ENCODE measurements around the gene AK4. TPM values are rescaled to one million over a fixed set of nuclear protein-coding genes. Genes with fewer than 3 reads are reported as not detected.
A peak's percentile ranks its signal among the peaks of the same experiment; 100 is the strongest.

The AK4 gene
- total and polyA plus RNA-seq, 2 experiments from 2014 or later, result 61.5 to 76.1 TPM

GRCh38 chr1:65250826-65251225 lies 102.8 kb downstream of the AK4 start:
- no peaks in the 10 kb centered on the region for H3K9me2 ChIP-seq (replicated peaks; ENCODE audit: insufficient read depth)
- TF ChIP-seq EZH2 (IDR thresholded peaks at IDR 0.05; ENCODE audit: borderline replicate concordance) (no peak), EZH2phosphoT487 (IDR thresholded peaks at IDR 0.05; ENCODE audit: low read depth, severe bottlenecking, unreplicated experiment) (no peak), CTCF (IDR thresholded peaks at IDR 0.05; ENCODE audit: poor library complexity) (no peak)
- H4K20me1 ChIP-seq (ENCODE audit: insufficient read depth, poor library complexity, severe bottlenecking), result no peaks in the 10 kb centered on the region
- H3K27ac ChIP-seq, result no peak overlapping the region
- peaks cover 3% of the 10 kb centered on the region for H3K79me2 ChIP-seq
- 86% methylated on average over 2 of the region's 2 CpGs for WGBS (ENCODE audit: low lambda C conversion rate, missing lambda C conversion rate)
- no peaks in the 10 kb centered on the region for H3K9me3 ChIP-seq (ENCODE audit: low read depth)
- H3K4me3 ChIP-seq, result no peak overlapping the region
- H3K27me3 ChIP-seq, result peaks cover 2% of the 10 kb centered on the region
- peaks cover 3% of the 10 kb centered on the region for H3K4me1 ChIP-seq (ENCODE audit: insufficient read depth)
- no peak overlapping the region for H2AFZ ChIP-seq
- no peak overlapping the region for H3K4me2 ChIP-seq
- H3K36me3 ChIP-seq (replicated peaks; ENCODE audit: insufficient read depth, low read depth), result no peaks in the 10 kb centered on the region
- DNase-seq (ENCODE audit: low spot score), result no peak

GRCh38 chr1:65253800-65254319 lies 105.9 kb downstream of the AK4 start:
- H3K27ac ChIP-seq, result peak overlapping the region; percentile 69

DNA sequence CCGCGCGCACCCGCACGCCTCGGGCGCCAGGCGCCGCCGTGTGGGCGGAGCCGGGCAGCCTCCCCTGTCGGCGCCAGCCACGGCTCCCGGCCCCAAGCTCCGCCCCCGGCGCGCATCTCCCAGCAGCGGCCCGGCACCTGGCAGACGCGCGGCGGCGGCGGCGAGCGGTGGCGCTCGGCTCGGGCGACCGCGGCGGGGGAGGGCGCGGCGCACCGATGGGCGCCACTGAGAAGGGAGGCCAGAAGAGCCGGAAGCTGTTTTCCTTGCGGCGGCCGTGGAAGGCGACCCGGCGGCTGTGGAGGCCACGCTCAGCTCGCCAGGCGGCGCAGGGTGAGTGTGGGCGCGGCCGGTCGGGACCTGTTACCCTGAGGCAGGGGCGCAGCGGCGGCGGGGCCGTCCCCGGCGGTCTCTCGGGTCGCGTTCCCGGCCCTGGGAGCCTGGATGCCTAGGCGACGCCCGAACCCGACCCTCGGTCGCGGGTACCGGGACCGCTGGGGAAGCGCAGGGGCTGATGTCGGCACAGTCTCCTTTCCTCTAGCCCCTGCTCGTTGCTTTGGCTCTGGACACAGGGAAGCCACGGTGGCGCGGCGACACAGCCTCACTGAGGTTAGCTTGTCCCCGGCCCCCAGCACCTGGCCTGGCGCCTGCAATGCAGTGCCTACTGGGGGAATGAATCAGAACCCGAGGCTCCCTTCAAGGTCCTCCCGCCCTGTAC lies 106.5 kb downstream of the AK4 start:
- H2AFZ ChIP-seq, result peak overlapping the region; percentile 46
- no peaks in the 10 kb centered on the region for H3K4me1 ChIP-seq (ENCODE audit: insufficient read depth)
- no peaks in the 10 kb centered on the region for H3K9me2 ChIP-seq (replicated peaks; ENCODE audit: insufficient read depth)
- H3K27me3 ChIP-seq, result peaks cover 2% of the 10 kb centered on the region
- peak overlapping the region; percentile 66 for H3K4me3 ChIP-seq
- H4K20me1 ChIP-seq (ENCODE audit: insufficient read depth, poor library complexity, severe bottlenecking), result no peaks in the 10 kb centered on the region
- no peaks in the 10 kb centered on the region for H3K9me3 ChIP-seq (ENCODE audit: low read depth)
- H3K36me3 ChIP-seq (replicated peaks; ENCODE audit: insufficient read depth, low read depth), result no peaks in the 10 kb centered on the region
- H3K27ac ChIP-seq, result peak overlapping the region; percentile 79
- peaks cover 13% of the 10 kb centered on the region for H3K79me2 ChIP-seq
- H3K4me2 ChIP-seq, result peak overlapping the region; percentile 90
- TF ChIP-seq EZH2phosphoT487 (IDR thresholded peaks at IDR 0.05; ENCODE audit: low read depth, severe bottlenecking, unreplicated experiment), result no peak
- no peak for TF ChIP-seq CTCF (IDR thresholded peaks at IDR 0.05; ENCODE audit: poor library complexity)
- TF ChIP-seq EZH2 (IDR thresholded peaks at IDR 0.05; ENCODE audit: borderline replicate concordance), result no peak
- WGBS (ENCODE audit: low lambda C conversion rate, missing lambda C conversion rate), result 2% methylated on average over 43 of the region's 88 CpGs
- DNase-seq (ENCODE audit: low spot score), result peak; percentile 93

More at GRCh38 chr1:65253800-65254319, 105.9 kb downstream of the AK4 start:
- no peaks in the 10 kb centered on the region for H3K36me3 ChIP-seq (replicated peaks; ENCODE audit: insufficient read depth, low read depth)
- H2AFZ ChIP-seq, result peak overlapping the region; percentile 46
- H3K4me3 ChIP-seq, result peak overlapping the region; percentile 66
- no peaks in the 10 kb centered on the region for H3K9me2 ChIP-seq (replicated peaks; ENCODE audit: insufficient read depth)
- H3K4me2 ChIP-seq, result peak overlapping the region; percentile 87
- no peak for DNase-seq (ENCODE audit: low spot score)
- H3K79me2 ChIP-seq, result peaks cover 13% of the 10 kb centered on the region
- WGBS (ENCODE audit: low lambda C conversion rate, missing lambda C conversion rate), result 7% methylated on average over 15 of the region's 15 CpGs
- no peaks in the 10 kb centered on the region for H3K9me3 ChIP-seq (ENCODE audit: low read depth)
- H3K4me1 ChIP-seq (ENCODE audit: insufficient read depth), result no peaks in the 10 kb centered on the region
- H4K20me1 ChIP-seq (ENCODE audit: insufficient read depth, poor library complexity, severe bottlenecking), result no peaks in the 10 kb centered on the region
- TF ChIP-seq EZH2phosphoT487 (IDR thresholded peaks at IDR 0.05; ENCODE audit: low read depth, severe bottlenecking, unreplicated experiment), result no peak
- no peak for TF ChIP-seq EZH2 (IDR thresholded peaks at IDR 0.05; ENCODE audit: borderline replicate concordance)
- no peak for TF ChIP-seq CTCF (IDR thresholded peaks at IDR 0.05; ENCODE audit: poor library complexity)
- peaks cover 2% of the 10 kb centered on the region for H3K27me3 ChIP-seq
